Fibroblast of mammary gland (primary cell): ENCODE results near the gene PEAR1.

Experiments
- DNase-seq: peaks from one replicate; pipeline ENCODE4 v3.0.0-alpha.2; 2010; ENCODE audit warnings: low read depth
- H3K4me3 ChIP-seq: 2 replicates; pipeline ENCODE4 v1.5.1; 2011; ENCODE audit warnings: low read depth, mild to moderate bottlenecking, low read length, moderate library complexity; ENCODE audit not compliant: control insufficient read depth
- CTCF ChIP-seq: conservative IDR thresholded peaks from 2 replicates; pipeline ENCODE4 v1.5.1; 2011; ENCODE audit warnings: low read depth, low read length, inconsistent platforms; ENCODE audit not compliant: control insufficient read depth, insufficient read depth

Gene PEAR1

GRCh38 chr1:156908955-156909354 is 15.4 kb downstream of the PEAR1 start:
- TF ChIP-seq CTCF = no peak
- H3K4me3 ChIP-seq = no peak overlapping the region
- DNase-seq = no peak

GRCh38 chr1:156909671-156910070 is 16.2 kb downstream of the PEAR1 start:
- H3K4me3 ChIP-seq = no peak overlapping the region
- no peak for DNase-seq
- no peak for TF ChIP-seq CTCF

GRCh38 chr1:156910309-156910782 is 16.8 kb downstream of the PEAR1 start:
- DNase-seq = no peak
- peak; percentile 60 for TF ChIP-seq CTCF
- H3K4me3 ChIP-seq = no peak overlapping the region

GRCh38 chr1:156911577-156912298 is 18.2 kb downstream of the PEAR1 start:
- H3K4me3 ChIP-seq = no peak overlapping the region
- DNase-seq = peak; percentile 68
- TF ChIP-seq CTCF = no peak

GRCh38 chr1:156912310-156912709 is 18.8 kb downstream of the PEAR1 start:
- TF ChIP-seq CTCF = no peak
- DNase-seq = no peak
- H3K4me3 ChIP-seq = no peak overlapping the region

- DNase-seq = peak; percentile 49
Measured at GRCh38 chr1:156912861-156913808, 19.6 kb downstream of the PEAR1 start.

More at GRCh38 chr1:156912861-156913808, 19.6 kb downstream of the PEAR1 start:
- no peak overlapping the region for H3K4me3 ChIP-seq
- TF ChIP-seq CTCF = no peak
